Activated T-cell treated with anti-CD3 and anti-CD28 coated beads for 1 hour (primary cell): ENCODE results near the gene LMO7.

Experiments used
- DNase-seq: peaks from one replicate; pipeline ENCODE4 v3.0.0-alpha.2; 2020; ENCODE audit warnings: low read depth

LMO7 gene

GRCh38 chr13:75843991-75844390 lies 207.9 kb downstream of the LMO7 start:
- no peak for DNase-seq

GRCh38 chr13:75847588-75847987 lies 211.5 kb downstream of the LMO7 start:
- DNase-seq = no peak

GRCh38 chr13:75850916-75851315 lies 214.8 kb downstream of the LMO7 start:
- DNase-seq = no peak

- no peak for DNase-seq
These were observed 219.1 kb downstream of the LMO7 start for GRCh38 chr13:75855216-75855615.

GRCh38 chr13:75855847-75856246 lies 219.7 kb downstream of the LMO7 start:
- DNase-seq = no peak

- no peak for DNase-seq
These were observed 221.2 kb downstream of the LMO7 start for GRCh38 chr13:75857291-75857690.

GRCh38 chr13:75860935-75861334 lies 224.8 kb downstream of the LMO7 start:
- no peak for DNase-seq

GRCh38 chr13:75861786-75862185 lies 225.7 kb downstream of the LMO7 start:
- DNase-seq = no peak

GRCh38 chr13:75864718-75865117 lies 228.6 kb downstream of the LMO7 start:
- no peak for DNase-seq

GRCh38 chr13:75867379-75868117 lies 231.4 kb downstream of the LMO7 start:
- no peak for DNase-seq

- no peak for DNase-seq
These were observed 233.9 kb downstream of the LMO7 start for GRCh38 chr13:75869981-75870380.

GRCh38 chr13:75870397-75870903 lies 234.3 kb downstream of the LMO7 start:
- peak; percentile 2 for DNase-seq

GRCh38 chr13:75871059-75871458 lies 234.9 kb downstream of the LMO7 start:
- DNase-seq = no peak

- no peak for DNase-seq
These were observed 236.8 kb downstream of the LMO7 start for GRCh38 chr13:75872980-75873379.

GRCh38 chr13:75873494-75873893 lies 237.4 kb downstream of the LMO7 start:
- DNase-seq = no peak

- no peak for DNase-seq
These were observed 239.3 kb downstream of the LMO7 start for GRCh38 chr13:75875450-75875849.

GRCh38 chr13:75876142-75877050 lies 240.3 kb downstream of the LMO7 start:
- DNase-seq = peak; percentile 21

GRCh38 chr13:75877071-75877470 lies 240.9 kb downstream of the LMO7 start:
- no peak for DNase-seq

GRCh38 chr13:75879656-75880055 lies 243.5 kb downstream of the LMO7 start:
- no peak for DNase-seq

GRCh38 chr13:75881109-75881775 lies 245.1 kb downstream of the LMO7 start:
- DNase-seq = no peak

GRCh38 chr13:75882261-75882660 lies 246.1 kb downstream of the LMO7 start:
- no peak for DNase-seq

- DNase-seq = no peak
These were observed 253.3 kb downstream of the LMO7 start for GRCh38 chr13:75889427-75889826.
